ENCODE results near the gene XDH. TPM values are rescaled to one million over a fixed set of nuclear protein-coding genes. Genes with fewer than 3 reads are reported as not detected.

The XDH gene
- not detected in 2 replicates for total RNA-seq

DNA sequence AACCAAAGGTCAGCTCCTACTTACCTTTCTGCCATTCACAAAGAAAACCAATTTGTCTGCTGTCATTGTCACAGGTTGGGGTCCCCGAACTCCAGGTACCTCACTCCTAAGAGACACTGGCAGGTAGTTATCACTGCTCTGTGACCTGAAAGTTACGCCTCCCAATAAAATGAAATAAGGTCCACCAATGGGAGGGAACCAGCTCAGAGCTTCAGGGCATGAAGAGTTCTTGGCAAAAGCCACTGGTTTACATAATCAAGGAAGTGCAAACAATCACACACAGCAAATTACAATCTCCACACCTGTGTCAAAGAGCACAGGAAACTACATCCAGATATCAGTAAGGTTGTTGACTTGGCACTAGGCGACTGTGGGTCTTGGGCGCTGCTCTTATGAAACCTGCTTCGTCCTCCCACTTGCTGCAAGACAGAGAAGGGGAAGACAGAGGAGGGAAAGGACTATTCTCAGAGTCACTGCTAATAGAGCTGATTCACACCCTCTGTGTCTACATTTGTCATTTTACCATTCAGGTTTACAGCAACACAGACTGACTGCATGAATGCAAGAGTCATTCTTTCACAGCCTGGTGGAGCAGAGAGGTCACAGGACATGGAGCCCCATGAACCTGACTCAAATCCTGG, at the start of gene XDH:
TSS of gene XDH (minus strand) at position 142 of the 641 bp plus-strand sequence. CDS start at position 66, 76 bp downstream.

Other genes starting within 250 kb of the XDH start
- not detected in 2 replicates for gene CAPN14, start 197.2 kb downstream of the XDH start, total RNA-seq
- 4.4 and 5.4 TPM in 2 replicates for gene EHD3, start 180.6 kb downstream of the XDH start, total RNA-seq
- not detected in 2 replicates for gene SRD5A2, start 166.2 kb upstream of the XDH start, total RNA-seq

Data from mammary microvascular endothelial cell (primary cell).